GM19452 (cell line): ENCODE results near the gene CDHR1.

Experiments
- ATAC-seq: cut with Tn5 transposase; IDR thresholded peaks from one replicate; pipeline ENCODE4 v1.9.1; 2021; ENCODE audit not compliant: unreplicated experiment

Gene CDHR1

DNA sequence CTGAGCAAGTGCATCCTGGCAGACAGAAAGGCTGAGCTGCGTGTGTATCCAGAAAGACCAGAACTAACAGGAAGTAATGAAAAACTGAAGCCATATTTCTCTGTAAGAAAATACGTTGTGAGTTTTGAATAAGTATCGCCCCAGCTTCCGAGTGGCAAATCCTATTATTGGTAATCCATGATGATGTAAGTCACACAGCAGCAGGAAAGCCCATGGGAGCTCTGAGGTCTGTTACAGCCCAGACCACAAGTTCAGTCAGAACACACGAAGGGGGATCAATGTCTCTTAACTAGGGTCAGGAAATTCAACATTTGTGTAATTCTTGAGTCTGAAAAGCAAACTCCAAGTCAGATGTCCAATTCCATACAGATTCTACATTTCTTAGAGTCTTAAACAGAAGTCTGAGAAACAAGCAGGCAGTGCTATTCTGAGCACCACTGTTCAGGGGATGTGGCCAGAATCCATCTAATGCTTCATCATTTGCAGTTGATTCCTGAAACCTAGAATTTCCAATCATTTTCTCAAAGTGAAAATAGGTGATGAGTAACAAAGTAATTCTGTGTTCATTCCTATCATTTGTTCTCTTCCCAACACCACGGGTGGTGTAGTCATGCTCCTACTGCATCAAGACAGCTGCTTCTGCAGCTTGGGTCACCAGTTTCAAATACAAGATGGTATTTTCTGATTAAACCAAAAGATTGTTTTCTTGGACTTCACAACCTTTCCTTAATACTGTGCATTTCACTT lies 31.3 kb downstream of the CDHR1 start, which contains the start of gene LRIT2:
LRIT2 (minus strand) TSS at position 118 of the 747 bp plus-strand sequence; CDS start at position 94, 24 bp downstream.
- no peak for ATAC-seq

- ATAC-seq, result no peak
Measured at GRCh38 chr10:84226616-84227015, 32.3 kb downstream of the CDHR1 start.

DNA sequence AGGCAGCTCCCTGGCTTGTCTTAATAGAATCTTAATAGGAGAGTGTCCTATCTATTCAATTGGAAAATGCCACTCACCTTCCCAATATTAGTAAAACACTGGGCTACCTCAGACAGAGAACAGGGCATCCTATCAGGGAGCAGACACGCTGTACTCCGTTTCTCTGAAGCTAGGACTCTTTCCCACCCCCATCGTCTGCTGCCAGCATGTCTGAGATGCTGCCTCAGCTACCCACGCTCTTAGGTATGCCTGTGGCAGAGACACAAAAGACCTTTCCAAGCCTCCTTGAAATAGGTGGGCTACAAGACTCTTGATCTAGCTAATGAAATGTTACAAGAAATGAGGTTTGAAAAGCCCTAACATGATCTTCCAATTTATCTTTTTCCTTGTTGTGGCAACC lies 33.5 kb downstream of the CDHR1 start:
- no peak for ATAC-seq

DNA sequence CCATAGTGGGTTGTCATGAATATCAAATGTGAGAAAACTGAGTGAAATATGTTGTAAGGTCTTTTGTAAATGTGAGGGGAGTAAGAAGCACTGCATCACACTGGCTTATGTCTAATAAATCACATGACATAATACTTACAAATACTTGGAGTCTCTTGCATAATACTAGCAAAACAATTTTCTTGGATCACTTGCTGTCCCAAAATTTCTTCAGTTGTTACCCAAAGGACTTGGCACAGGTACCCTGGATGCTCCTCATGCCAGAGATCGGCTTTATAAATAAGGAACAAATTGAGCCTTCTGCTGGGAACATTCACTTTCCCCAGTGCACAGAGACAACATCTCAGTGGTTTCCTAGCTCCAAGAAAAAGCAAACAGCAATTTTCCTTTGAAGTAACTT lies 36.0 kb downstream of the CDHR1 start:
- no peak for ATAC-seq

DNA sequence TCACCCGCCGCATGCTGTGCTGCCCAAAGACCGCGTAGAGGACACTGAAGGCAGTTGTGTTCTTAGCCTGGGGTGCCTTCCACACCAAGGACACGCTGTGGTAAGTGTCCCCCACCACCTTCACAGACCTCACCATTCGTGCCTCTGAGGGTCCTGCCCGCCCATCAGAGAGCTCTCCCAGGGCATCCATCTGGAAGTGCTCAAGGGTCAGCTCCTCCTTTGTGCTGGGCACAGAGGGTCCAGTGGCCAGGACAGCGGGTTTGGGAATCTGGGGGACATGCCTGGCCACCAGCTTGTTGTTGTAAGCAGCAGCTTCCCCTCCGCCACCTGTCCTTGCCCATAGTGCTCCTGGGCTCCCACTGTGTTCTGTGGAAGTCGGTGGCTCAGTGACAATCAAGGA lies 38.0 kb downstream of the CDHR1 start:
- no peak for ATAC-seq

DNA sequence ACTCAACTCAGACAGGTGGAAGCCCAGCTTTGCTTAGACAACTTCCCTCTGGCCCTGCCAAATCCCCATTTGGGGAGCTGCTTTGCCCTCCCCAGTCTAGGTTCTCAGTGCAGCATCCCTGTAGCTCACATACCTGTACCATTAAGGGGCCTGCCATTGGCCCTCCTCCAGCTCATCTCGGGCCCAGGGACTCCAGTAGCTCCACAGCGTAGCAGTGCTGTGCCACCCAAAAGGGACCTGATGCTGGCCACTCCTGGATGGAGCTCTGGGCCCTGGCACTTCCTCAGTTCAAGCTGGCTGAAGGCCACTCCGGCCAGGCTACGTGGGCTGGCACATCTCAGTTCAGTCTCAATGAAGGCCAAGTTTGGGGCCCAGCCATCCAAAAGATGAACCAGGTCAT lies 39.6 kb downstream of the CDHR1 start:
- ATAC-seq, result no peak

DNA sequence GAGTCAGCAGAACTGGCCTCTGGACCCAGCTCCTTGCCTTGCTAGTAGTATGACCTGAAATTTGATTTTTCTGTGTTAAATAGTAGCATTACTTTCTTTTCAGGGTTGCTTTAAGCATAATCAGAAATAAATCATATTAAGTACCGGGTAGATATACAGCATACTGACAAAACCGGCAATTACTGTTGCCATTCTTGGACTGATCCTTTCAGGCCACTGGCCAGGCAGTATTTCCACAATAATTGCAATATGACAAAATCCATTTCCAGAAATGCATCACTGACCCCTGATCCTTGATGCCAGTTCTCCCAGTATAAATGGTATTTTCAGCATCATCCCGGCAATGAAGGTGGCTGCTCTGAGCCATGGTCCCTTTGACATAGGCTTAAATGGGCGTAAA lies 40.1 kb downstream of the CDHR1 start:
- no peak for ATAC-seq

DNA sequence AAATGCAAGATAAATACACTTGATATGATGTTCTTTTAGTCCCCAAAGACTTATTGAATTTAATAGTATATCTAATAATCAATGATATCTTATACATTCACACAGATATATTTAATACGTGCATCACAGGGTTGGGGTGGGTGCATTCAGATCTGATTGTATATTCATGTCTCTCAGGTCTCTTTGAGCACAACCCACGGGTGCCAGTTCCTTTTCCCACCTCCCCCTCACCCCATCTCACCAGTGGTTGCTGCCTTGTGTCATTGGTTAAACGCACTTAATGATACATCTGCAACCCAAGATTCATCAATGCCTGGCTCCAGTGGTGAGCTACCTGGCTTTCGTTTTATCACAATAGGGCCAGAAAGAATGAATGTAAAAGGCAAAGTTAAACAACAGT lies 40.8 kb downstream of the CDHR1 start:
- ATAC-seq, result no peak

DNA sequence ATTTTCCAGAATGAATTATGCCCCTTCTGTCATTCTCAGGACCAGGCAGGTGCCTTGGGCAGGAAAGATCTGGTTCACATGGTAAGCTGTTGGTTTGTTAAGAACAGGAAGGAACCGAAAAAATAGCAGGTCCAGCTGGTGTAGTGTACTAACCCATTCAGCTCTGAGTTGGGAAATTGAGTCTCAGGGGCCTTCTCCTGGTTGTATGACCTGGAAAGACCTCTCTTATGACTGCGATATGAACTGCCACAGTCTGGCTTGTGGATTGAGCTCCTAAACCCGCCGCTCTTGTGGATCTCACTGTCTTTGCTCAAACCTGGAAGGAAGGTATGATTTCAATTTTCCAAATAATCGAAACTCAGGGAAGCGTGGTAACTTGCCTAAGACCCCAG lies 42.5 kb downstream of the CDHR1 start:
- ATAC-seq, result no peak

GRCh38 chr10:84237199-84238051 lies 43.1 kb downstream of the CDHR1 start:
- ATAC-seq, result no peak

DNA sequence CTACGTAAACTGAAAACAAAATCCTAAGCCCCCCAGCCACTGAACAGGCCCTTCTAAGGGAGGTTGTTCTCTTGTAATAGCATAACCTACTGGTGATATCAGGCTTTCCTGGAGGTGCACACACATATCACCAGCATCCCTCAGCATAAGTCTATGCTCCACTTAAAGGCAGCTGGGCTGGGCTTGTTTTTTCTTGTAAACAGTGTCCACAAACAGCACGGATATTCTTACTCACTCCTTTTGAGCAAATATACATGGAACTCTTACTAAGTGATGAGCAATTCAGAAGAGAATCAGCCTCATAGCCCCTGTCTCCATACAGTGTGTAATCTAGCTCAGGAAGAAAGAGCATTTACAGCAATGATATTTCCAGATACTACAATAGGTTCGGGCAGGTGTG lies 44.6 kb downstream of the CDHR1 start:
- ATAC-seq, result no peak

DNA sequence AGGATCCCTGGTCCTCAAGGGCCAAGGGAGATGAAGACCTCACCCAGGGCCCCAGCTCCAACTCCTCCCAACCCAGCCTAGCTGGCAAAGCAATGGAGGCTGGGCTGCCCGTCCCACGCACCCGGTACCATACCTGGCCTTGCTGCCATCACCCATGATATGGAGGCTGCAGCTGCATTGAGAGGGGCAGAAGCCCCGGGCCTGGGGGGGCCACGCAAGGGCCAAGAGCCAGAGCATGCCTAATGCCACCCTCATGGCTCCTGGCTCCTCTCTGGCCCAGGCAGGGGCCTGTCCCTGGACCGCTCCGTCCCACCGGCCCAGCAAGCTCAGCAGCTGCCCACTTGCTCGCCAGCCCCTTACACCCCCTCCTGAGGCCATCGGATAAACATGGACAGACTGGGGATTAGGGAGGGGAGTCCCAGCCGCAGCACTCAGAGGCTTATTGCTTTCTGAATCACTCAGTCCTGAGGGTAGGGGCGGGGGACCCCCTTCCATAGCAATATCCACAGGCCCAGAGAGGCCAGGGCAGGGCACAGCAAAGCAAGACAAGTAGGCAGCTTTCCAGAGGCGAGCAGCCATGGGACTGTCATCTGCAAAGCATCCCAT lies 47.0 kb downstream of the CDHR1 start, which contains the start of gene LRIT1:
LRIT1 (minus strand) TSS at position 362 of the 606 bp plus-strand sequence; CDS start at position 255, 107 bp downstream.
- no peak for ATAC-seq

DNA sequence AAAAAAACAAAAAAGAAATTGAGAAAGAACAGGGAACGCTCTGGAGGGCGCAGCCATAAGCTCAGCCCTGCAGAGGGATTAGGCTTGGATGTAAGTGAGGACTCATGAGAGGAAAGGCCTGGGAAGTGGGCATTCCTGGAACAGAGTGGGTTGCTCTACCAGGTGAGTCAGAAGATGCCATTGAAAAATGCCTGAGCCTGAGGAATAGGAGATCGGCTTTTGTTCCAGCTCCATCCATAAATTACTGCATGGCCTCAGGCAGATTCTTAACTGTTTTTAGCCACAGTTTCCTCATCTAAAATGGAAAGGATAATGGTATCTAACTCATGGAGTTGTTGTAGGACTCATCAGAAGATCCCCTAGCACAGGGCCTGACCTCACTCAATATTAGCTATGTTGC lies 49.4 kb downstream of the CDHR1 start:
- no peak for ATAC-seq

GRCh38 chr10:84244651-84245270 lies 50.4 kb downstream of the CDHR1 start, which contains the start of gene RGR:
Gene RGR, plus strand, starts transcription at chr10:84245053. Its CDS starts 38 bp downstream, at chr10:84245091.
- no peak for ATAC-seq

DNA sequence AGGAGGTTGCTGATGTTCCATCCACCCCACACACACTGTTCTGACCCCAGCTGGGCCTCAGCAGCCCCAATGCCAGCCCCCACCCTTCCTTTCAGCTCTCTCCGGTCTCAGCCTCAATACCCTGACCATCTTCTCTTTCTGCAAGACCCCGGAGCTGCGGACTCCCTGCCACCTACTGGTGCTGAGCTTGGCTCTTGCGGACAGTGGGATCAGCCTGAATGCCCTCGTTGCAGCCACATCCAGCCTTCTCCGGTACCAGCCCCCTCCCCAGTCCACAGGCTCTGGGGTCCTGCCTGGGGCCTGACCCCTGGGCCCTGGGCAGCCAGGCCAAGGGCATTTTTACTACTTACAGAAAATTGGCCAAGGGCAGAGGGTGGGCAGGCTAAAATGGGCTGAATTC lies 53.2 kb downstream of the CDHR1 start:
- no peak for ATAC-seq

DNA sequence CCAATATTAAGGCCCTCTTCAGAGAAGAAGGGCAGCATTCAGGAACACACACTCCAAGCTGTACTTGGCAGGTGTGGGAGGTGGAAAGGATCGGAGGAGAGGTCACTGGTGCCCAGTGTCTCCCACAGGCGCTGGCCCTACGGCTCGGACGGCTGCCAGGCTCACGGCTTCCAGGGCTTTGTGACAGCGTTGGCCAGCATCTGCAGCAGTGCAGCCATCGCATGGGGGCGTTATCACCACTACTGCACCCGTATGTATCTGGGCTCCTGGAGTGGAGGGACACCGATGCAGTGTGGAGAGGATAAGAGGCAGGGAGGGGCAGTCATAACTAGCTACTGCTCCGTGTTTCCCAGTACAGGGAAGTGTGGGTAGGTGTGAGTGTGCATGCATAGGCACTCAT lies 54.5 kb downstream of the CDHR1 start:
- ATAC-seq, result no peak

DNA sequence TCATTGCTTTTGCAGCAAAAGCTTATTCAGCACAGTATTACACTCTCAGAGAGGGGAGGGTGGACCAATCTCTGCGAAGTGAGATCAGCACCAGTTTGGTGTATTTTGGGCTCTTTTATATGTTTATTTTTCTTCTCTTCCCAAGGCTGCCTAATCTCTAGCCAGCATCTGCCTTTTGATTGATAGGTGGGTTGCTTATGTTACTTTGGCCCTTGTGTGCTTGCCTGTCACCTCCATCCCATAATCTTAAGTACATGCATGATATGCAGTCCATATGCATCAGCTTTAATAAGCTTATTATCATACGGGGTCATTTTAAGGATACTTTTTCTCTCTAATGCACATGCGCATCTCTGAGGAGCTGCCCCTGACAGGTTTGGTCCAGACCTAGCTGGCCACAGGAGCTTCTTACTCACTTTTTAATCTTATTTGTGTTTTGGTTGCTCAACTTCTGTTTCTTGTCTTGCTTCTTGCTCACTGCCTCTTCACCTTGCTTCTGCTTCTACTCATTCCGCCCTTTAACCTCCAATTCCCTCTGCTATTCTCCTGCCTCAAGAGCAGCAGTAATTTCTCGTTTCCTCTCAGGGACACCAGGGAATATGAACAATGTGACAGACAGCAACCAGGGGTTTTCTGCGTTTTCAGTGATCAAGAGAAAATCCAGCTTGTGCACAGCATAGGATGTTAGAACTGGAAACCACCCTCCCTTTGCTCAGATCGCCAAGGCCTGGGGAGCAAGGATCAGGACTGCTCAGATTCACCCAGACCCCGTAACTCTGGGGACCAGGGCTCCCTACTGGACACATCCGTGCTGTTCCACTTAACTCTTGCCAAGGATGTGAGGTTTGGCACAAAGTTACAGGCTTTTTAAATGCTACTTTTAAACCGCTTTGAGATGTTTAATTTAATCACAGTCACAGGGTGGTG lies 60.5 kb downstream of the CDHR1 start:
- ATAC-seq, result no peak

GRCh38 chr10:84256510-84257342 lies 62.4 kb downstream of the CDHR1 start:
- ATAC-seq, result peak; percentile 65

- ATAC-seq, result no peak
Measured at GRCh38 chr10:84257343-84258020, 63.1 kb downstream of the CDHR1 start.
